Activated B cell treated with CpG ODN at 0.5 μM for 24 hours (primary cell): Measurements from ENCODE around the gene SNX9. TPM values are rescaled to one million over a fixed set of nuclear protein-coding genes. Genes with fewer than 3 reads are reported as not detected.
"Not testable (repeated sequence)": the region's sequence is repeated elsewhere in the genome, so short reads cannot be mapped to it uniquely, and the experiment has no call there.

Experiments
- ATAC-seq: fragments of 200-7000 bp; cut with Tn5 transposase; one replicate; pipeline ENCODE4 v1.10.0; 2021; ENCODE audit warnings: low read depth, mild to moderate bottlenecking, moderate library complexity
- CTCF ChIA-PET: fragments of 350-600 bp; sonication (Branson Sonifier 250); formaldehyde crosslinking; loops from one replicate; lab custom pipeline; 2021; ENCODE audit warnings: antibody characterized with exemption; lab: Charles Lee
- POLR2A ChIA-PET: fragments of 350-600 bp; sonication (Branson Sonifier 250); formaldehyde crosslinking; loops from one replicate; lab custom pipeline; 2021; ENCODE audit warnings: antibody characterized with exemption; lab: Charles Lee
- DNase-seq: peaks from one replicate; pipeline ENCODE4 v3.0.0; 2022
- H3K27ac Mint-ChIP-seq: one replicate; pipeline ENCODE4 v1.8.0; 2020; ENCODE audit warnings: mixed read lengths
- H3K27me3 Mint-ChIP-seq: one replicate; pipeline ENCODE4 v1.8.0; 2021; ENCODE audit warnings: mixed read lengths
- H3K36me3 Mint-ChIP-seq: one replicate; pipeline ENCODE4 v1.8.0; 2021; ENCODE audit warnings: low read depth, mixed read lengths
- H3K4me1 Mint-ChIP-seq: one replicate; pipeline ENCODE4 v1.8.0; 2021; ENCODE audit warnings: mixed read lengths
- H3K4me3 Mint-ChIP-seq: one replicate; pipeline ENCODE4 v1.8.0; 2020; ENCODE audit warnings: mild to moderate bottlenecking, mixed read lengths
- H3K9me3 Mint-ChIP-seq: one replicate; pipeline ENCODE4 v1.8.0; 2020; ENCODE audit warnings: mixed read lengths
- intact Hi-C: fragments of 100-400 bp; cut with micrococcal nuclease; formaldehyde crosslinking; loops from one replicate; pipeline ENCODE4 v1.15.1; 2024
- total RNA-seq: library from RNA; stranded (reverse); gene quantifications from 2 replicates; pipeline ENCODE4 v1.2.3, GENCODE V29; 2022
- TF ChIP-seq, protein P1 (sequence below): fragments of 200-600 bp; IDR thresholded peaks from one replicate; pipeline ENCODE4 v1.8.0; 2022; ENCODE audit warnings: antibody characterized with exemption, mild to moderate bottlenecking

The SNX9 gene
- total RNA-seq, 1 donor from 2014 or later: 40.0 TPM

DNA sequence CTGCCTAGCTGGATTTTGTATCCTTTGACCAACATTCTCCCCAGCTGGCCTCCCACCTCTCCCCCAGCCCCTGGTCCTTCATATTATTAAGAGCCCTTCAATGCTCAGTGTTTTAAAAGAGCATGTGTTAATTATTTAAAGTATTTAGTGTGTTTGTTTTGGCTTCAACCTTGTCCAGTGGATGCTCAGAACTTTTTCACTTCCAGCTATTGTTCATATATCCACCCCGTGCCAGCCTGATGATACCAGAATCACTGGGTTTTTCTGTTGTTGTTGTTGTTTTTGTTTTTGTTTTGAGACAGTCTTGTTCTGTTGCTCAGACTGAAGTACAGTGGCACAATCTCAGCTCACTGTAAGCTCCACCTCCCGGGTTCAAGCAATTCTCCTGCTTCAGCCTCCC lies 30.4 kb upstream of the SNX9 start:
- no peak for DNase-seq
- H3K27ac Mint-ChIP-seq: no peak overlapping the region
- intact Hi-C loops: no loop called here
- CTCF ChIA-PET: no interaction called here
- H3K36me3 Mint-ChIP-seq: no peaks in the 10 kb centered on the region
- peaks cover 6% of the 10 kb centered on the region for H3K4me1 Mint-ChIP-seq
- no peaks in the 10 kb centered on the region for H3K9me3 Mint-ChIP-seq
- no peak overlapping the region for H3K4me3 Mint-ChIP-seq
- POLR2A ChIA-PET: no interaction called here
- TF ChIP-seq, protein P1, sequence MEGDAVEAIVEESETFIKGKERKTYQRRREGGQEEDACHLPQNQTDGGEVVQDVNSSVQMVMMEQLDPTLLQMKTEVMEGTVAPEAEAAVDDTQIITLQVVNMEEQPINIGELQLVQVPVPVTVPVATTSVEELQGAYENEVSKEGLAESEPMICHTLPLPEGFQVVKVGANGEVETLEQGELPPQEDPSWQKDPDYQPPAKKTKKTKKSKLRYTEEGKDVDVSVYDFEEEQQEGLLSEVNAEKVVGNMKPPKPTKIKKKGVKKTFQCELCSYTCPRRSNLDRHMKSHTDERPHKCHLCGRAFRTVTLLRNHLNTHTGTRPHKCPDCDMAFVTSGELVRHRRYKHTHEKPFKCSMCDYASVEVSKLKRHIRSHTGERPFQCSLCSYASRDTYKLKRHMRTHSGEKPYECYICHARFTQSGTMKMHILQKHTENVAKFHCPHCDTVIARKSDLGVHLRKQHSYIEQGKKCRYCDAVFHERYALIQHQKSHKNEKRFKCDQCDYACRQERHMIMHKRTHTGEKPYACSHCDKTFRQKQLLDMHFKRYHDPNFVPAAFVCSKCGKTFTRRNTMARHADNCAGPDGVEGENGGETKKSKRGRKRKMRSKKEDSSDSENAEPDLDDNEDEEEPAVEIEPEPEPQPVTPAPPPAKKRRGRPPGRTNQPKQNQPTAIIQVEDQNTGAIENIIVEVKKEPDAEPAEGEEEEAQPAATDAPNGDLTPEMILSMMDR: no peak
- no peaks in the 10 kb centered on the region for H3K27me3 Mint-ChIP-seq
- ATAC-seq: no peak

DNA sequence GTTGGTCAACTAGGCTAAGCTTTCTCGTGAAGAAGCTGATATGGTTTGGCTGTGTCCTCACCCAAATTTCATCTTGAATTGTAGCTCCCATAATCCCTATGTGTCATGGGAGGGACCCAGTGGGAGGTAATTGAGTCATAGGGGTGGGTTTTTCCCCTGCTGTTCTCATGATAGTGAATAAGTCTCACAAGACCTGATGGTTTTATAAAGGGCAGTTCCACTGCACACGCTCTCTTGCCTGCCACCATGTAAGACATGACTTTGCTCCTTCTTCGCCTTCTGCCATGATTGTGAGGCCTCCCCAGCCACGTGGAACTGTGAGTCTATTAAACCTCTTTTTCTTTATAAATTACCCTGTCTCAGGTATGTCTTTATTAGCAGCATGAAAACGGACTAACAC lies 29.0 kb upstream of the SNX9 start:
- POLR2A ChIA-PET, H3K27me3 Mint-ChIP-seq: not testable (repeated sequence)

DNA sequence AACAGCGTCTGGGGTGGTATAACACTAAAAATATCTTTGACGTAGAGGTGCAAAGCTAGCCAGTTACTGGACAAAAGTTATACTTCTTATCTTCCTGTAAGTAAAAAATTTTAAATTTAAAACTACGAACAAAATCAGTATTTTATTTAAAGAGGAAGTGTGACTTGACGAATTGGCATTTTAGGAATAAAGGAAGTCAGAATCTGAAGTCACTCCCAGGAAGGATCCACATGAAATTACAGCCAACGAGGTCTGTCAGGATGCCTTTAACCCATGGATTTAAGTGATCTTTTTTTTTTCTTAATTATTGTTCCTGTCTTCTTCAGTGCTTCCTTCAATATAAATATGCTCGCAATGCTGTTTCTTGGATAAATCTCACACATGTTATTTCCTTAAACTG lies 27.2 kb upstream of the SNX9 start:
- ChIA-PET CTCF (no interaction called here), POLR2A (no interaction called here)

More for the DNA sequence above, 29.0 kb upstream of the SNX9 start:
- intact Hi-C loops, DNase-seq, H3K36me3 Mint-ChIP-seq, ATAC-seq, H3K9me3 Mint-ChIP-seq, CTCF ChIA-PET: not testable (repeated sequence)
- H3K27ac Mint-ChIP-seq: peak overlapping the region; percentile 21
- H3K4me3 Mint-ChIP-seq: peak overlapping the region; percentile 12
- peaks cover 18% of the 10 kb centered on the region for H3K4me1 Mint-ChIP-seq

DNA sequence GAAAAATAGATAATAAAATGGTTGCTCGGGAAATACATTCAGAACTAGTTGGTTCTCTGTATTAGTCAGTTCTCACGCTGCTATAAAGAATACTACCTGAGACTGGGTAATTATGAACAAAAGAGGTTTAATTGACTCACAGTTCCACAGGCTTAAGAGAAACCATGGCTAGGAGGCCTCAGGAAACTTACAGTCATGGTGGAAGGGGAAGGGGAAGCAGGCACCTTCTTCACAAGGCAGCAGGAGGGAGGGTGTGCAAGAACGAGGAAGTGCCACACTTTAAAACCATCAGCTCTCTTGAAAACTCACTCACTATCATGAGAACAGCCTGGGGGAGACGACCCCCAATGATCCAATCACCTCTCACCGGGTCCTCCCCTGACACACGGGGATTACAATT lies 24.2 kb upstream of the SNX9 start:
- peaks cover 10% of the 10 kb centered on the region for H3K9me3 Mint-ChIP-seq
- CTCF ChIA-PET: no interaction called here
- POLR2A ChIA-PET: interaction anchor here (1.3 to 1.6 kb wide), 2 partner anchors 29 to 35 kb away, joined by 3 to 7 read pairs; no protein-coding TSS in a partner anchor
- DNase-seq (no peak), ATAC-seq (no peak)
- H3K4me3 Mint-ChIP-seq: no peak overlapping the region
- peaks cover 2% of the 10 kb centered on the region for H3K36me3 Mint-ChIP-seq
- intact Hi-C loops: loop anchor here (1.0 kb wide), 1 partner anchor 35 kb away; no protein-coding TSS in a partner anchor
- H3K27ac Mint-ChIP-seq: peak overlapping the region; percentile 84
- TF ChIP-seq, protein P1: no peak
- H3K4me1 Mint-ChIP-seq: peaks cover 41% of the 10 kb centered on the region
- H3K27me3 Mint-ChIP-seq: no peaks in the 10 kb centered on the region

More for the DNA sequence above, 27.2 kb upstream of the SNX9 start:
- ATAC-seq (no peak), DNase-seq (no peak)
- TF ChIP-seq, protein P1: no peak
- H3K9me3 Mint-ChIP-seq: peaks cover 10% of the 10 kb centered on the region
- H3K27ac Mint-ChIP-seq: no peak overlapping the region
- H3K27me3 Mint-ChIP-seq: no peaks in the 10 kb centered on the region
- intact Hi-C loops: no loop called here
- peaks cover 32% of the 10 kb centered on the region for H3K4me1 Mint-ChIP-seq
- H3K36me3 Mint-ChIP-seq: peaks cover 2% of the 10 kb centered on the region
- no peak overlapping the region for H3K4me3 Mint-ChIP-seq

DNA sequence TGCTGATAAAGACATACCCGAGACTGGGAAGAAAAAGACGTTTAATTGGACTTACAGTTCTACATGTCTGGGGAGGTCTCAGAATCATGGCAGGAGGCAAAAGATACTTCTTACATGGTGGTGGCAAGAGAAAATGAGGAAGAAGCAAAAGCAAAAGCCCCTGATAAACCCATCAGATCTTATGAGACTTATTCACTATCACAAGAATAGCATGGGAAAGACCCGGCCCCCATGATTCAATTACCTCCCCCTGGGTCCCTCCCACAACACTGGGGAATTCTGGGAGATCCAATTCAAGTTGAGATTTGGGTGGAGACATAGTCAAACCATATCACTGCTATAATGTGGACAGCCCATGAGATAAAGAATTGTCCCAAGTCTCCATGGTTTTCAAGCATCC lies 23.5 kb upstream of the SNX9 start:
- not testable (repeated sequence) for ATAC-seq, H3K27me3 Mint-ChIP-seq, H3K36me3 Mint-ChIP-seq, DNase-seq, H3K9me3 Mint-ChIP-seq
- Mint-ChIP-seq H3K4me1 (peaks cover 37% of the 10 kb centered on the region), H3K27ac (peak overlapping the region; percentile 84), H3K4me3 (peak overlapping the region; percentile 38)
- intact Hi-C loops: loop anchor here (1.0 kb wide), 1 partner anchor 35 kb away; no protein-coding TSS in a partner anchor
- ChIA-PET CTCF (interaction anchor here (1.9 kb wide), 1 partner anchor 43 kb away, joined by 11 read pairs; no protein-coding TSS in a partner anchor), POLR2A (interaction anchor here (1.3 to 1.7 kb wide), 2 partner anchors 11 to 30 kb away, joined by 3 to 5 read pairs; no protein-coding TSS in a partner anchor)

DNA sequence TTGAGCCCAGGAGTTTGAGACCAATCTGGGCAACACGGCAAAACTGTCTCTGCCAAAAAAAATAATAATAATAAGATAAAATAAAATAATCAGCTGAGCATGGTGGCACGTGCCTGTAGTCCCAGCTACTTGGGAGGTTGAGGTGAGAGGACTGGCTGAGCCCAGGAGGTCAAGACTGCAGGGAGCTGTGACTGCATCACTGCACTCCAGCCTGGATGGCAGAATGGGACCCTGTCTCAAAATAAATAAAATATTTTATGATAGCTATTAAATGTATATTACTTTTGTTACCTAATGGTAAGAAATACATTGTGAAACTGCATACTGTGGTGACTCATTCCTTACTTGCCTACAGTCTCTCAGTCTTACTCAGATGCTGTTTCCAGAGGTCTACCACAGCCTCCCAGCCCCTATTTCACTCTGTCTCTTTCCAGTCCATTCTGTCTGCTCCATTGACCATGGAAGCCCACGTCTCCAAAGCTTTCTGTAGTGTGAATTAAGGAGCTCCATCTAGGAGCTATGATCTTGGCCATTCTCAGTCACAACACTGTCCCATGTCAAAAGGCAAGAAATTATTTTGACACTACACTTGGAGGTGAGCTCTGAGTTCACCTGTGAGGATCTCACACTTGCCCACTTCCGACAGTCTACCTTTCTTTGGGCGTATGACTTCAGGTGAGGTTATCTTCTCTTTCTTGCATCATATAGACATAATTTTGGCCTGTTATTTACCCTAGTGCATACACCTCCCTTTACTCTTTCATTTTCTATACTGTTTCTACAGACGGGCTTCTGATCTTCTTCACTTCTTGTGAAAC lies 22.4 kb upstream of the SNX9 start:
- H3K36me3 Mint-ChIP-seq: peaks cover 2% of the 10 kb centered on the region
- no peaks in the 10 kb centered on the region for H3K27me3 Mint-ChIP-seq
- DNase-seq (no peak), ATAC-seq (peak; percentile 90)
- TF ChIP-seq, protein P1: no peak
- H3K4me1 Mint-ChIP-seq: peaks cover 37% of the 10 kb centered on the region
- H3K27ac Mint-ChIP-seq: peak overlapping the region; percentile 70
- intact Hi-C loops: loop anchor here (1.0 to 2.0 kb wide), 4 partner anchors 14 to 40 kb away; no protein-coding TSS in a partner anchor
- CTCF ChIA-PET: interaction anchor here (1.1 to 1.9 kb wide), 6 partner anchors 11 to 73 kb away, joined by 3 to 11 read pairs (median 4); no protein-coding TSS in a partner anchor
- POLR2A ChIA-PET: interaction anchor here (0.8 to 1.8 kb wide), 9 partner anchors 9 to 42 kb away, joined by 3 to 17 read pairs (median 4); no protein-coding TSS in a partner anchor
- H3K4me3 Mint-ChIP-seq: peak overlapping the region; percentile 66
- H3K9me3 Mint-ChIP-seq: peaks cover 10% of the 10 kb centered on the region
